CD14-positive monocyte (primary cell): ENCODE measurements around the gene SORD. TPM values are rescaled to one million over a fixed set of nuclear protein-coding genes. Genes with fewer than 3 reads are reported as not detected.
"Not testable (repeated sequence)": the region's sequence is repeated elsewhere in the genome, so short reads cannot be mapped to it uniquely, and the experiment has no call there.

Experiments used
- DNase-seq, 3 donors: peaks; one replicate each; pipeline ENCODE4 v3.0.0-alpha.2; 2011 to 2022
- H2AFZ ChIP-seq: 2 replicates; pipeline ENCODE4 v1.6.0; 2012; ENCODE audit warnings: mild to moderate bottlenecking, low read depth, low read length, inconsistent platforms; ENCODE audit not compliant: insufficient read depth, poor library complexity, severe bottlenecking
- H3K27ac ChIP-seq, 2 donors: 1 replicate in 1 of 2; 2 replicates in 1 of 2; pipeline ENCODE4 v1.5.1; 2012 to 2013; ENCODE audit warnings: low read length in 2 of 2, control low read depth in 1 of 2, inconsistent platforms in 1 of 2, low read depth in 1 of 2, mild to moderate bottlenecking in 1 of 2
- H3K27me3 ChIP-seq, 2 donors: one replicate each; pipeline versions ENCODE4 v1.6.0 to v1.6.1; 2011 to 2013; ENCODE audit warnings: low read length in 2 of 2; ENCODE audit not compliant: control insufficient read depth in 2 of 2, insufficient read depth in 2 of 2
- H3K36me3 ChIP-seq, 2 donors: replicated peaks in 1 of 2; 1 replicate in 1 of 2; 2 replicates in 1 of 2; pipeline versions ENCODE4 v1.5.1 to v1.6.1; 2012 to 2013; ENCODE audit warnings: low read length in 2 of 2, control low read depth in 1 of 2, inconsistent platforms in 1 of 2, mild to moderate bottlenecking in 1 of 2; ENCODE audit not compliant: insufficient read depth in 2 of 2, control insufficient read depth in 1 of 2
- H3K4me1 ChIP-seq, 2 donors: 1 replicate in 1 of 2; 2 replicates in 1 of 2; pipeline versions ENCODE4 v1.5.1 to v1.6.1; 2012 to 2013; ENCODE audit warnings: low read length in 2 of 2, control low read depth in 1 of 2, inconsistent platforms in 1 of 2, mild to moderate bottlenecking in 1 of 2, moderate library complexity in 1 of 2; ENCODE audit not compliant: insufficient read depth in 2 of 2, control insufficient read depth in 1 of 2
- H3K4me2 ChIP-seq: replicated peaks from 2 replicates; pipeline ENCODE3; 2012; ENCODE audit warnings: low read length, moderate library complexity, mild to moderate bottlenecking; ENCODE audit not compliant: poor library complexity, severe bottlenecking; ENCODE audit errors: extremely low read depth
- H3K4me3 ChIP-seq, 3 experiments: fragments of 200-600 bp in 1 of 3; sonication (generic) in 1 of 3; replicated peaks in 1 of 3; 1 replicate in 2 of 3; 2 replicates in 1 of 3; pipeline ENCODE4 v1.5.1; 2011 to 2013; ENCODE audit warnings: low read length in 3 of 3, mild to moderate bottlenecking in 3 of 3, control low read depth in 2 of 3, low read depth in 2 of 3, inconsistent platforms in 1 of 3, moderate library complexity in 1 of 3
- H3K79me2 ChIP-seq: 2 replicates; pipeline ENCODE4 v1.6.0; 2012; ENCODE audit warnings: mild to moderate bottlenecking, control low read depth, inconsistent platforms, low read length, moderate library complexity; ENCODE audit not compliant: insufficient read depth
- H3K9ac ChIP-seq: 2 replicates; pipeline ENCODE4 v1.6.0; 2017; ENCODE audit warnings: low read length, mild to moderate bottlenecking; ENCODE audit not compliant: insufficient read depth, poor library complexity, severe bottlenecking
- H3K9me3 ChIP-seq, 2 donors: replicated peaks in 1 of 2; 1 replicate in 1 of 2; 2 replicates in 1 of 2; pipeline versions ENCODE4 v1.5.1 to v1.6.1; 2012 to 2013; ENCODE audit warnings: low read length in 2 of 2, control low read depth in 1 of 2; ENCODE audit not compliant: control insufficient read depth in 1 of 2, insufficient read depth in 1 of 2
- H4K20me1 ChIP-seq: 2 replicates; pipeline ENCODE4 v1.6.0; 2012; ENCODE audit warnings: mild to moderate bottlenecking, low read length, control low read depth, moderate library complexity; ENCODE audit not compliant: insufficient read depth
- H3K27ac Mint-ChIP-seq, 7 donors: one replicate each; pipeline ENCODE4 v1.8.0; 2020; ENCODE audit warnings: mild to moderate bottlenecking in 7 of 7, mixed read lengths in 7 of 7, moderate library complexity in 6 of 7, inconsistent platforms in 2 of 7
- H3K27me3 Mint-ChIP-seq, 3 donors: one replicate each; pipeline ENCODE4 v1.8.0; 2021 to 2022; ENCODE audit warnings: low read depth in 3 of 3, mild to moderate bottlenecking in 3 of 3, mixed read lengths in 3 of 3, moderate library complexity in 3 of 3, inconsistent platforms in 1 of 3
- H3K36me3 Mint-ChIP-seq, 2 donors: one replicate each; pipeline ENCODE4 v1.8.0; 2020; ENCODE audit warnings: mixed read lengths in 2 of 2, inconsistent platforms in 1 of 2, mild to moderate bottlenecking in 1 of 2
- H3K4me1 Mint-ChIP-seq: one replicate; pipeline ENCODE4 v1.8.0; 2020; ENCODE audit warnings: mild to moderate bottlenecking, mixed read lengths
- H3K4me3 Mint-ChIP-seq, 2 donors: one replicate each; pipeline ENCODE4 v1.8.0; 2020; ENCODE audit warnings: mild to moderate bottlenecking in 2 of 2, mixed read lengths in 2 of 2, moderate library complexity in 1 of 2
- H3K9me3 Mint-ChIP-seq, 7 donors: one replicate each; pipeline ENCODE4 v1.8.0; 2020 to 2022; ENCODE audit warnings: mixed read lengths in 7 of 7, mild to moderate bottlenecking in 6 of 7, moderate library complexity in 6 of 7, inconsistent platforms in 2 of 7
- CTCF ChIP-seq: fragments of 200-600 bp; IDR thresholded peaks from one replicate; pipeline ENCODE4 v1.8.0; 2022; ENCODE audit warnings: antibody characterized with exemption, mild to moderate bottlenecking
- WGBS: methylation state at CpG from one replicate; pipeline ENCODE4 v1.1.5; 2013; ENCODE audit warnings: missing lambda C conversion rate; ENCODE audit not compliant: insufficient coverage; 5-methylcytosine and 5-hydroxymethylcytosine counted together
- intact Hi-C, 2 donors: fragments of 100-400 bp; cut with micrococcal nuclease; formaldehyde crosslinking; loops; one replicate each; pipeline versions ENCODE4 v1.15.0 to v1.15.1; 2023
- polyA plus RNA-seq, 3 donors: library from polyadenylated mRNA; depleted of rRNA in 1 of 3; unstranded in 2 of 3; stranded (reverse) in 1 of 3; fragments of 300-500 nt in 2 of 3; fragments of >200 nt in 1 of 3; fragmentation: Illumina TruSeq in 2 of 3; gene quantifications; 1 replicate in 2 of 3; 2 replicates in 1 of 3; pipeline ENCODE4 v1.2.3, GENCODE V29; 2012 to 2021

The SORD gene
- polyA plus RNA-seq, 3 donors, result 17.9 to 22.6 (median 21.7) TPM

GRCh38 chr15:45064386-45064785 lies 41.4 kb downstream of the SORD start:
- intact Hi-C loops, result no loop called here
- DNase-seq, result no peak
- Mint-ChIP-seq H3K27ac (no peak overlapping the region), H3K36me3 (peaks cover 26 to 43% of the 10 kb centered on the region in 2 donors), H3K4me3 (no peak overlapping the region), H3K27me3 (no peaks in the 10 kb centered on the region), H3K4me1 (peaks cover 14% of the 10 kb centered on the region), H3K9me3 (no peaks in the 10 kb centered on the region)
- no peaks in the 10 kb centered on the region for H4K20me1 ChIP-seq
- H3K9ac ChIP-seq, result no peak overlapping the region
- no peak overlapping the region for H3K4me2 ChIP-seq
- H3K9me3 ChIP-seq, result no peaks in the 10 kb centered on the region
- no peak for TF ChIP-seq CTCF
- H3K4me1 ChIP-seq, result peaks cover 0 to 9% of the 10 kb centered on the region in 2 donors
- peaks cover 4 to 21% of the 10 kb centered on the region in 2 donors for H3K36me3 ChIP-seq
- H3K27me3 ChIP-seq, result no peaks in the 10 kb centered on the region
- no peak overlapping the region for H3K27ac ChIP-seq
- no peaks in the 10 kb centered on the region for H3K79me2 ChIP-seq
- 100% methylated on average over 1 of the region's 4 CpGs for WGBS
- H3K4me3 ChIP-seq, result no peak overlapping the region
- no peak overlapping the region for H2AFZ ChIP-seq

- H3K79me2 ChIP-seq, H3K4me1 ChIP-seq, H3K4me1 Mint-ChIP-seq, H3K9me3 Mint-ChIP-seq, intact Hi-C loops, H3K27me3 ChIP-seq, H3K27ac ChIP-seq, H2AFZ ChIP-seq, DNase-seq, H3K27me3 Mint-ChIP-seq, H3K9me3 ChIP-seq, H4K20me1 ChIP-seq, H3K4me3 ChIP-seq, H3K4me2 ChIP-seq, H3K4me3 Mint-ChIP-seq, H3K9ac ChIP-seq: not testable (repeated sequence)
- peaks cover 28 to 39% of the 10 kb centered on the region in 2 donors for H3K36me3 Mint-ChIP-seq
- WGBS, result no CpG with 5 or more reads among the region's 6 CpGs
- peaks cover 9 to 28% of the 10 kb centered on the region in 2 donors for H3K36me3 ChIP-seq
- H3K27ac Mint-ChIP-seq, result peak overlapping the region in 1 of 7 donors; percentile 65
Measured at GRCh38 chr15:45069942-45070360, 47.0 kb downstream of the SORD start.

GRCh38 chr15:45073602-45074001 lies 50.6 kb downstream of the SORD start:
- H3K9me3 ChIP-seq, H3K4me1 ChIP-seq, H3K27me3 Mint-ChIP-seq, H3K9ac ChIP-seq, H3K9me3 Mint-ChIP-seq, H3K79me2 ChIP-seq, H2AFZ ChIP-seq, H3K27ac ChIP-seq, intact Hi-C loops, H3K4me3 ChIP-seq, H3K27me3 ChIP-seq, H4K20me1 ChIP-seq, DNase-seq, H3K4me2 ChIP-seq, H3K4me3 Mint-ChIP-seq, H3K27ac Mint-ChIP-seq: not testable (repeated sequence)
- peaks cover 14% of the 10 kb centered on the region for H3K4me1 Mint-ChIP-seq
- H3K36me3 Mint-ChIP-seq, result peaks cover 18 to 23% of the 10 kb centered on the region in 2 donors
- H3K36me3 ChIP-seq, result peaks cover 7 to 12% of the 10 kb centered on the region in 2 donors

- H3K27me3 ChIP-seq, DNase-seq, H3K4me1 ChIP-seq, H3K9ac ChIP-seq, H3K9me3 ChIP-seq, H3K27ac ChIP-seq, H3K4me2 ChIP-seq, H2AFZ ChIP-seq, H3K79me2 ChIP-seq, intact Hi-C loops, H3K36me3 ChIP-seq, H3K4me3 ChIP-seq, H4K20me1 ChIP-seq, H3K4me3 Mint-ChIP-seq, H3K27me3 Mint-ChIP-seq, H3K36me3 Mint-ChIP-seq, H3K9me3 Mint-ChIP-seq: not testable (repeated sequence)
- H3K27ac Mint-ChIP-seq, result peak overlapping the region in 1 of 7 donors; percentile 68
- peaks cover 11% of the 10 kb centered on the region for H3K4me1 Mint-ChIP-seq
- no CpG with 5 or more reads among the region's 9 CpGs for WGBS
Measured at GRCh38 chr15:45075440-45076320, 52.7 kb downstream of the SORD start.
